Prostate gland (tissue), 2 donors: ENCODE data around the gene MAN2A2. TPM values are rescaled to one million over a fixed set of nuclear protein-coding genes. Genes with fewer than 3 reads are reported as not detected.
A peak's percentile ranks its signal among the peaks of the same experiment; 100 is the strongest.

Source experiments
- DNase-seq: peaks from one replicate; pipeline ENCODE4 v3.0.0-alpha.2; 2019; ENCODE audit warnings: low spot score
- H3K27ac ChIP-seq, 2 donors: fragments of 200-600 bp; sonication (generic); 2 replicates each; pipeline ENCODE4 v1.5.1; 2017 to 2019
- H3K27me3 ChIP-seq: fragments of 200-600 bp; sonication (generic); replicated peaks from 2 replicates; pipeline ENCODE4 v1.5.1; 2019; ENCODE audit not compliant: insufficient read depth
- H3K36me3 ChIP-seq, 2 donors: fragments of 200-600 bp; sonication (generic); 1 replicate in 1 of 2; 2 replicates in 1 of 2; pipeline versions ENCODE4 v1.5.1 to v1.8.1; 2017 to 2019
- H3K4me1 ChIP-seq: fragments of 200-600 bp; sonication (generic); replicated peaks from 2 replicates; pipeline ENCODE4 v1.5.1; 2019
- H3K4me3 ChIP-seq, 2 donors: fragments of 200-600 bp; sonication (generic); 2 replicates each; pipeline ENCODE4 v1.5.1; 2017 to 2019
- H3K9me3 ChIP-seq: fragments of 200-600 bp; sonication (generic); 2 replicates; pipeline ENCODE4 v1.5.1; 2017
- POLR2A ChIP-seq: fragments of 450-650 bp; IDR thresholded peaks from one replicate; pipeline ENCODE4 v1.6.1; 2016; ENCODE audit warnings: antibody characterized with exemption, mild to moderate bottlenecking
- POLR2AphosphoS5 ChIP-seq: sonication (generic); formaldehyde crosslinking; IDR thresholded peaks from one replicate; pipeline ENCODE4 v1.6.1; 2017; ENCODE audit warnings: antibody characterized with exemption
- WGBS: methylation state at CpG from one replicate; pipeline ENCODE4 v1.1.5; 2018; 5-methylcytosine and 5-hydroxymethylcytosine counted together
- intact Hi-C: fragments of 100-400 bp; cut with DNase I; formaldehyde crosslinking; loops from one replicate; pipeline ENCODE4 v1.14.2; 2022
- total RNA-seq, 2 donors: library from RNA; depleted of rRNA; stranded (reverse); fragments of >200 nt; gene quantifications; one replicate each; pipeline ENCODE4 v1.1.0, GENCODE V29; 2016
- TF ChIP-seq, protein P1 (sequence below), 4 experiments: fragments of 200-600 bp in 2 of 4; fragments of 450-650 bp in 2 of 4; sonication (generic) in 2 of 4; IDR thresholded peaks; 1 replicate in 3 of 4; 2 replicates in 1 of 4; pipeline ENCODE4 v1.5.1; 2016 to 2019; ENCODE audit warnings: antibody characterized with exemption in 4 of 4, mild to moderate bottlenecking in 2 of 4, moderate library complexity in 2 of 4

Gene MAN2A2
- total RNA-seq, 2 donors from 2014 or later, result 46.6 to 113 TPM

DNA sequence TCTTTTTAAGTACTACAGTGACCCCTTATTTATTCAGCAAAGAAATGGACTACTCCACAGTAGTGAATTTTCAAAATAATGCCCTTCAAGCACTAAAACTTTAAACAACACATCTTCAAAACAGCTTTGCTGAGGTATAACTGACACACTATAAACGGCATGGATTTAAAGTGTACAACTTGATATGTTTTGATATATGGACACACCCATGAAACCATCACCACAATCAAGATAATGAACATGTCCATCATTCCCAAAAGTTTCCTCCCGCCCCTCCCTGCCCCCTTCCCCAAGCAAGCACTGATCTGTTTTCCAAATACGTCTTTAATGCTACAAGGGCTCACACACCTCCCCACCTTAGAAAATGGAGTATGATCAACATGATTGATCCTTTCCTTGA lies 36.3 kb upstream of the MAN2A2 start:
- Histone ChIP-seq H3K27me3 (no peaks in the 10 kb centered on the region), H3K4me1 (no peaks in the 10 kb centered on the region), H3K27ac (peak overlapping the region; percentile 36 to 50), H3K4me3 (no peak overlapping the region), H3K9me3 (no peaks in the 10 kb centered on the region), H3K36me3 (no peaks in the 10 kb centered on the region)
- no peak for DNase-seq
- WGBS, result 81% methylated on average over 3 of the region's 3 CpGs
- no peak for TF ChIP-seq POLR2A
- no peak for TF ChIP-seq POLR2AphosphoS5
- TF ChIP-seq, protein P1, sequence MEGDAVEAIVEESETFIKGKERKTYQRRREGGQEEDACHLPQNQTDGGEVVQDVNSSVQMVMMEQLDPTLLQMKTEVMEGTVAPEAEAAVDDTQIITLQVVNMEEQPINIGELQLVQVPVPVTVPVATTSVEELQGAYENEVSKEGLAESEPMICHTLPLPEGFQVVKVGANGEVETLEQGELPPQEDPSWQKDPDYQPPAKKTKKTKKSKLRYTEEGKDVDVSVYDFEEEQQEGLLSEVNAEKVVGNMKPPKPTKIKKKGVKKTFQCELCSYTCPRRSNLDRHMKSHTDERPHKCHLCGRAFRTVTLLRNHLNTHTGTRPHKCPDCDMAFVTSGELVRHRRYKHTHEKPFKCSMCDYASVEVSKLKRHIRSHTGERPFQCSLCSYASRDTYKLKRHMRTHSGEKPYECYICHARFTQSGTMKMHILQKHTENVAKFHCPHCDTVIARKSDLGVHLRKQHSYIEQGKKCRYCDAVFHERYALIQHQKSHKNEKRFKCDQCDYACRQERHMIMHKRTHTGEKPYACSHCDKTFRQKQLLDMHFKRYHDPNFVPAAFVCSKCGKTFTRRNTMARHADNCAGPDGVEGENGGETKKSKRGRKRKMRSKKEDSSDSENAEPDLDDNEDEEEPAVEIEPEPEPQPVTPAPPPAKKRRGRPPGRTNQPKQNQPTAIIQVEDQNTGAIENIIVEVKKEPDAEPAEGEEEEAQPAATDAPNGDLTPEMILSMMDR (IDR thresholded peaks at IDR 0.05), result no peak
- intact Hi-C loops, result no loop called here

DNA sequence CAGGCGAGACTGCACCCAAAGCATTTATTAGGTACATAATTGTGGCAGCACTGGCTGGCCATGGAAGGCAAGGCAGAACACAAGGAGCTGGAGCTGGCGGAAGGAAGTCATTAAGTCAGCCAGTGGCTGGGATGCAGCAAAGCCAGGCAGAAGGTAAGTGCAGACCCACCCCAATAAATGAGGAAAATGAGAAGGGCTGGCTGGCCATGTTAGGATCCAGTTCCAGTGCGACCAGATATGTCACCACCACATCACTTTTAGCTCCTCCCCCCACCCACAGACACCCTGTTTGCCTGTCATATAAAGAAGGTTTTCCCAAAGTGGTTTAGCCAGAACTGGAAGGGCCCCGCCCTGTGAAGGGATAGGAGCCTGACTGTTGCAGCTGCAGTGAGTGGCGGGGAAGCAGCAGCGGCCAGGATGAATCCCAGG lies 34.8 kb upstream of the MAN2A2 start, which contains the start of gene FURIN:
FURIN (plus strand) TSS at position 328 of the 429 bp plus-strand sequence. CDS start 7,153 bp downstream, outside the sequence.
- intact Hi-C loops, result no loop called here
- H3K27me3 ChIP-seq, result no peaks in the 10 kb centered on the region
- peak; percentile 95 for TF ChIP-seq POLR2AphosphoS5
- TF ChIP-seq, protein P1 (IDR thresholded peaks at IDR 0.05), result no peak
- TF ChIP-seq POLR2A, result peak; percentile 57
- peak within 1 kb of the TSS in 1 of 2 donors; percentile 3 for H3K4me3 ChIP-seq
- 37% methylated on average over 6 of the region's 6 CpGs for WGBS
- DNase-seq, result peak; percentile 92
- no peaks in the 10 kb centered on the region for H3K36me3 ChIP-seq
- H3K27ac ChIP-seq, result peak within 1 kb of the TSS; percentile 93 to 94
- no peaks in the 10 kb centered on the region for H3K9me3 ChIP-seq
- H3K4me1 ChIP-seq, result peaks cover 6% of the 10 kb centered on the region

DNA sequence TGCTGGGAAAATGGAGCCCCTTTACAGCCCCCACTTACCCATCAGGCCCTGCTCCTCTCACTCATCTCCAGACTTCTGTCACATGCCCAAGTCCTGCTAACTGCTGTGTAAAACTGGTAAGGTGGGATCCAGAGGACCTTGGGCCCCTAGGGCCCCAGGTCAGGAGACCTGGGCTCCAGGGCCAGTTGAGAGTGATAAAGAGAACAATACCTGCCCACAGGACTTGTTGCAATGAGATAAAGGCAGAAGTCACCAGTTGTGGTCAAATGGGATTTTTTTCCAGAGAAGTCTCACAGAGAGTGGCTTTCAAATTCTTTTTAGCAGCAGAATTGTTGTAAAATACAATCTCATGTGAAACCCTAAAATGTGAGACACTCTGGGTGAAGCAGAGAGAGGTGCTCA lies 34.0 kb upstream of the MAN2A2 start:
- Histone ChIP-seq H3K27me3 (no peaks in the 10 kb centered on the region), H3K36me3 (no peaks in the 10 kb centered on the region), H3K4me3 (peak overlapping the region in 1 of 2 donors; percentile 3), H3K4me1 (peaks cover 15% of the 10 kb centered on the region), H3K9me3 (no peaks in the 10 kb centered on the region), H3K27ac (peak overlapping the region; percentile 93 to 94)
- intact Hi-C loops, result no loop called here
- no peak for DNase-seq
- TF ChIP-seq, protein P1 (IDR thresholded peaks at IDR 0.05), result no peak
- no peak for TF ChIP-seq POLR2AphosphoS5
- no peak for TF ChIP-seq POLR2A

DNA sequence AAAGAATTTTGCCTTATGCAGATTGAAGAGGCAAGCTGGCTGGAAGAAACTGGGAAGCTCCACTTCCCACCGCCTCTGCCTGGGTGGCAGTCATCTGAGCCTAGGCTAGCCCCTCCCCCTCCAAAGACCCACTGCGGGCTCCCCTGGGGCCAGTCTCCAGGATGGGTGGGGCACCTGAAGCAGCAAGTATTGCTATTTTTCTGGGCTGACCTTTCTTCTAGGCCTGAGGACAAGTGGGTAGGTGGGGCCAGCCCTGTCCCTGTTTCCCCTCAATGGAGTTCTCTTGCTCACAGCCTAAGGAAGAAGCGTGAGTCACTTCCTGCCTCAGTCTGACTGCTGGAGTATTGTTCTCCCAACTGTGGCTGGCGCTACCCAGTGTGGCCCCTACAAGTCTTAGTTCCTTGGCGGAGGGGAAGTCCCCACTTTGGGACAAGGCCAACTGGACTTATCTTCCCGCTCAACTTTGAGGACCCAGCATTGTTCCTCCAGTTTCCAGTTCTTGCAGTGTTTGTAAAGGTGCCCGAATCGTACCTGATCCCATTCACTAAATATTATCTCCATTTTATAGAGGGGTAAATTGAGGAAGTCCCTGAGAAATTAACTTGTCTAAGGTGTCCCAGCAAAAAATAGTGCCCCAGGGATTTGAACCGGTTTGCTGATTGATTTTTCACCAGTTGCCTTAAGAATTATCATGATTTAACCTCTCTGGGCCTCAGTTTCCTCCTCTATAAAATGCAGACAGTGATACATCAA lies 33.3 kb upstream of the MAN2A2 start:
- TF ChIP-seq, protein P1 (IDR thresholded peaks at IDR 0.05), result no peak
- TF ChIP-seq POLR2A (no peak), POLR2AphosphoS5 (peak; percentile 61)
- 76% methylated on average over 9 of the region's 9 CpGs for WGBS

More for the DNA sequence above, 33.3 kb upstream of the MAN2A2 start:
- intact Hi-C loops, result loop anchor here (5.0 kb wide), 1 partner anchor 152 kb away; the partner anchor contains the start of gene BLM
- no peak for DNase-seq
- Histone ChIP-seq H3K27me3 (no peaks in the 10 kb centered on the region), H3K4me3 (no peak overlapping the region), H3K27ac (peak overlapping the region; percentile 93 to 94), H3K4me1 (peaks cover 20% of the 10 kb centered on the region), H3K36me3 (no peaks in the 10 kb centered on the region), H3K9me3 (no peaks in the 10 kb centered on the region)
